ENCODE results near the gene DDX10. TPM values are rescaled to one million over a fixed set of nuclear protein-coding genes. Genes with fewer than 3 reads are reported as not detected.

DDX10 gene
- total RNA-seq, 2 experiments from 2014 or later, result 15.0 to 15.4 TPM

DNA sequence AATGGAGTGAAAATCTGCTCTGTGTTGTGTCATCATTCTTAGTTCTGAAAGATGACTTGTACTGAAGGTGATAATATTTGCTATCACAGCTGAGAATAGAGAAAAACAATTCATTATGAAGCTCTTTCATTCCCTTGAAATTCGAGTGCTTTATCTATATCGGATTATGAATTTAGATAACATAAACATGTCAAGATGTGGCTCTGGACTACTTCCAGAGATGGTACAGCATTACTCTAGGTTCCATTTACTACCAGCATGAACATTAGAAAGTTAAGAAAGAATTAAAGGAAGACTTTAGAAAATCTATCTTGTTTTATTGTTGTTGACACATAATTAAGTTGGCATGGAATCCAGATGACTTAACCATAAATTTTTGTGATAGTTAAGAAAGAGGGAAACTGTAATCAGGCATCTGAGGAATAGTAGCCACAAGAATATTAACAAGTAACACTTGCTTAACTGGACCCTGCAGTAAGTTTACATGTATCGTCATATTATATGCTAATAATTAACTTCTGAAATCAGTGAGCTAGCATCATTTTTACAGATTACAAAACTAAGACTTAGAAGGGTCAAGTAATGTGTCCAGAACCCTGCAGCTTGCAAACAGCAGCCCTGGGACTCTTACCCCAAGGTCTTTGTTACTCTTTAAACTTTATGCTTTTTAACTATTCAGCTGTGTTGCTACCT lies 182.6 kb downstream of the DDX10 start:
- H3K36me3 Mint-ChIP-seq (ENCODE audit: low read depth), result peaks cover 30% of the 10 kb centered on the region
- H3K4me3 ChIP-seq (ENCODE audit: low read length), result no peak overlapping the region
- POLR2A ChIA-PET, result no interaction called here
- no peak overlapping the region for H3K27ac ChIP-seq (ENCODE audit: low read depth in 1 of 2, low read length in 2 of 2)
- TF ChIP-seq, protein P1, sequence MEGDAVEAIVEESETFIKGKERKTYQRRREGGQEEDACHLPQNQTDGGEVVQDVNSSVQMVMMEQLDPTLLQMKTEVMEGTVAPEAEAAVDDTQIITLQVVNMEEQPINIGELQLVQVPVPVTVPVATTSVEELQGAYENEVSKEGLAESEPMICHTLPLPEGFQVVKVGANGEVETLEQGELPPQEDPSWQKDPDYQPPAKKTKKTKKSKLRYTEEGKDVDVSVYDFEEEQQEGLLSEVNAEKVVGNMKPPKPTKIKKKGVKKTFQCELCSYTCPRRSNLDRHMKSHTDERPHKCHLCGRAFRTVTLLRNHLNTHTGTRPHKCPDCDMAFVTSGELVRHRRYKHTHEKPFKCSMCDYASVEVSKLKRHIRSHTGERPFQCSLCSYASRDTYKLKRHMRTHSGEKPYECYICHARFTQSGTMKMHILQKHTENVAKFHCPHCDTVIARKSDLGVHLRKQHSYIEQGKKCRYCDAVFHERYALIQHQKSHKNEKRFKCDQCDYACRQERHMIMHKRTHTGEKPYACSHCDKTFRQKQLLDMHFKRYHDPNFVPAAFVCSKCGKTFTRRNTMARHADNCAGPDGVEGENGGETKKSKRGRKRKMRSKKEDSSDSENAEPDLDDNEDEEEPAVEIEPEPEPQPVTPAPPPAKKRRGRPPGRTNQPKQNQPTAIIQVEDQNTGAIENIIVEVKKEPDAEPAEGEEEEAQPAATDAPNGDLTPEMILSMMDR (IDR thresholded peaks at IDR 0.05), result no peak
- DNase-seq (no peak), ATAC-seq (ENCODE audit: poor library complexity) (no peak)
- no peaks in the 10 kb centered on the region for H3K27me3 ChIP-seq (ENCODE audit: control insufficient read depth in 1 of 2, insufficient read depth in 2 of 2, low read length in 2 of 2)
- H3K9me3 ChIP-seq (ENCODE audit: control insufficient read depth in 1 of 2, insufficient read depth in 1 of 2, low read length in 2 of 2), result no peaks in the 10 kb centered on the region
- no peaks in the 10 kb centered on the region for H3K27me3 Mint-ChIP-seq
- no peak overlapping the region for H3K27ac Mint-ChIP-seq
- peaks cover 9% of the 10 kb centered on the region for H3K36me3 ChIP-seq (ENCODE audit: insufficient read depth, low read length)
- intact Hi-C loops (cut with DNase I, micrococcal nuclease), result no loop called here
- no peak overlapping the region for H3K4me3 Mint-ChIP-seq
- H3K4me1 ChIP-seq (ENCODE audit: insufficient read depth, low read length), result no peaks in the 10 kb centered on the region
- CTCF ChIA-PET, result interaction anchor here (1.0 kb wide), 1 partner anchor 27 kb away, joined by 3 read pairs; no protein-coding TSS in a partner anchor
- H3K9me3 Mint-ChIP-seq, result no peaks in the 10 kb centered on the region
- H3K4me1 Mint-ChIP-seq (ENCODE audit: low read depth), result peaks cover 2% of the 10 kb centered on the region

DNA sequence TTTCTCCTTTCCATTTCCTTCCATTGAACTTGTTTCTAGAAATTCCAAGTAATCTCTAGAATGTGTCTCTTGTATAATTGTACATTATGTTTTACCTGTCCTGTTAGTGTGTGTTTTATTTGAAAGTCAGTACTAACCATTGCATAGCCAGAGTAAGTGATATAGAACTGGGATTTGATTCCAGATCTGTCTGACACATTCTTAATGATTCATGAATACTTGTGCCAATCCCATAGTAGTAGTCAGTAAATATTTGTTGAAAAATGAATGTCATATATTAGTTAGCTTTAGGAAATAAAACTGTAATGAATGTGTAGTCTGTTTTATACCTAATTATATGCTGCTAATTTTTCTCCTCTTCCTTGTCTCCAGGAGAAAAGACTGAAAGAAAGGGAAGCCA lies 186.9 kb downstream of the DDX10 start:
- Histone ChIP-seq H3K27ac (ENCODE audit: low read depth in 1 of 2, low read length in 2 of 2) (no peak overlapping the region), H3K36me3 (ENCODE audit: insufficient read depth, low read length) (no peaks in the 10 kb centered on the region), H3K27me3 (ENCODE audit: control insufficient read depth in 1 of 2, insufficient read depth in 2 of 2, low read length in 2 of 2) (no peaks in the 10 kb centered on the region), H3K4me3 (ENCODE audit: low read length) (no peak overlapping the region), H3K4me1 (ENCODE audit: insufficient read depth, low read length) (peaks cover 6% of the 10 kb centered on the region), H3K9me3 (ENCODE audit: control insufficient read depth in 1 of 2, insufficient read depth in 1 of 2, low read length in 2 of 2) (no peaks in the 10 kb centered on the region)
- H3K9me3 Mint-ChIP-seq, result no peaks in the 10 kb centered on the region
- H3K36me3 Mint-ChIP-seq (ENCODE audit: low read depth), result peaks cover 22% of the 10 kb centered on the region
- H3K27me3 Mint-ChIP-seq, result no peaks in the 10 kb centered on the region
- H3K4me1 Mint-ChIP-seq (ENCODE audit: low read depth), result peaks cover 27% of the 10 kb centered on the region
- ATAC-seq (ENCODE audit: poor library complexity) (no peak), DNase-seq (no peak)
- no peak overlapping the region for H3K27ac Mint-ChIP-seq
- no peak overlapping the region for H3K4me3 Mint-ChIP-seq
- intact Hi-C loops (cut with DNase I, micrococcal nuclease), result no loop called here
- POLR2A ChIA-PET, result no interaction called here
- CTCF ChIA-PET, result no interaction called here
- TF ChIP-seq, protein P1 (IDR thresholded peaks at IDR 0.05), result no peak

DNA sequence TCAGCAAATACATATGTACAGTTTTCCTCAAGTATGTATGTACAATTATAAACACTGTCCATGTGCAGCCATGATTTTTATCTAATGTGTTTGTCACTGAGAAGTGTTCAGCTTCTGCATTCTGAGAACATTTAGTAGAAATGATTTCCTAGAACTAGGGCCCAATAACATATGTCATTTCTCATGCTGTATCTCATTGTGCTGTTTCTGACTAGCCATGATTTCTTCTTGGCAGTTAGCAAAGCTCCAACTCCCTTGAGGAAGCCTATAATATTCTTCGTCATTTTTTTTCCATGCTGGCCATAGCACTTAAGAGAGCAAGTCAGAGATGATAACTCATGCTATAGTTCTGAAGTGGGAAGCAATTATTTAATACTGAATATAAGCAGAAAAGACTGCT lies 187.8 kb downstream of the DDX10 start:
- DNase-seq (no peak), ATAC-seq (ENCODE audit: poor library complexity) (no peak)
- Mint-ChIP-seq H3K9me3 (no peaks in the 10 kb centered on the region), H3K4me1 (ENCODE audit: low read depth) (peaks cover 27% of the 10 kb centered on the region), H3K4me3 (no peak overlapping the region), H3K36me3 (ENCODE audit: low read depth) (peaks cover 22% of the 10 kb centered on the region), H3K27ac (peak overlapping the region; percentile 47), H3K27me3 (no peaks in the 10 kb centered on the region)
- ChIA-PET POLR2A (no interaction called here), CTCF (interaction anchor here (0.6 kb wide), 1 partner anchor 1107 kb away, joined by 4 read pairs; no protein-coding TSS in a partner anchor)
- Histone ChIP-seq H3K36me3 (ENCODE audit: insufficient read depth, low read length) (no peaks in the 10 kb centered on the region), H3K27me3 (ENCODE audit: control insufficient read depth in 1 of 2, insufficient read depth in 2 of 2, low read length in 2 of 2) (no peaks in the 10 kb centered on the region), H3K27ac (ENCODE audit: low read depth in 1 of 2, low read length in 2 of 2) (no peak overlapping the region), H3K9me3 (ENCODE audit: control insufficient read depth in 1 of 2, insufficient read depth in 1 of 2, low read length in 2 of 2) (no peaks in the 10 kb centered on the region), H3K4me1 (ENCODE audit: insufficient read depth, low read length) (peaks cover 6% of the 10 kb centered on the region), H3K4me3 (ENCODE audit: low read length) (no peak overlapping the region)
- intact Hi-C loops (cut with DNase I, micrococcal nuclease), result no loop called here
- TF ChIP-seq, protein P1 (IDR thresholded peaks at IDR 0.05), result no peak

Measured in CD4-positive, alpha-beta T cell (primary cell).